Neuron (in vitro differentiated cells): ENCODE data around the gene PWP1.
"Not testable (repeated sequence)": the region's sequence is repeated elsewhere in the genome, so short reads cannot be mapped to it uniquely, and the experiment has no call there.

ENCODE experiments used
- H2AFZ ChIP-seq: one replicate; pipeline ENCODE4 v1.6.1; 2013; ENCODE audit warnings: low read depth, mild to moderate bottlenecking, inconsistent platforms, low read length, moderate library complexity
- H3K27me3 ChIP-seq: one replicate; pipeline ENCODE4 v1.6.1; 2013; ENCODE audit warnings: low read length; ENCODE audit not compliant: insufficient read depth
- H3K36me3 ChIP-seq: one replicate; pipeline ENCODE4 v1.6.1; 2013; ENCODE audit warnings: low read length; ENCODE audit not compliant: insufficient read depth
- H3K4me1 ChIP-seq: one replicate; pipeline ENCODE4 v1.6.1; 2013; ENCODE audit warnings: low read length; ENCODE audit not compliant: insufficient read depth
- H3K4me3 ChIP-seq: 2 replicates; pipeline ENCODE4 v1.5.1; 2013; ENCODE audit warnings: mild to moderate bottlenecking, low read length, moderate library complexity
- H3K9me3 ChIP-seq: one replicate; pipeline ENCODE4 v1.6.1; 2013; ENCODE audit warnings: low read length

Gene PWP1

GRCh38 chr12:107679336-107679735, 6.3 kb upstream of the PWP1 start:
- Histone ChIP-seq H2AFZ (no peak overlapping the region), H3K36me3 (no peaks in the 10 kb centered on the region), H3K27me3 (peaks cover 17% of the 10 kb centered on the region), H3K9me3 (no peaks in the 10 kb centered on the region), H3K4me1 (no peaks in the 10 kb centered on the region), H3K4me3 (no peak overlapping the region)

GRCh38 chr12:107681455-107681835, 4.2 kb upstream of the PWP1 start:
- Histone ChIP-seq H2AFZ (no peak overlapping the region), H3K4me3 (no peak overlapping the region), H3K27me3 (peaks cover 17% of the 10 kb centered on the region), H3K4me1 (peaks cover 10% of the 10 kb centered on the region), H3K9me3 (no peaks in the 10 kb centered on the region), H3K36me3 (no peaks in the 10 kb centered on the region)

DNA sequence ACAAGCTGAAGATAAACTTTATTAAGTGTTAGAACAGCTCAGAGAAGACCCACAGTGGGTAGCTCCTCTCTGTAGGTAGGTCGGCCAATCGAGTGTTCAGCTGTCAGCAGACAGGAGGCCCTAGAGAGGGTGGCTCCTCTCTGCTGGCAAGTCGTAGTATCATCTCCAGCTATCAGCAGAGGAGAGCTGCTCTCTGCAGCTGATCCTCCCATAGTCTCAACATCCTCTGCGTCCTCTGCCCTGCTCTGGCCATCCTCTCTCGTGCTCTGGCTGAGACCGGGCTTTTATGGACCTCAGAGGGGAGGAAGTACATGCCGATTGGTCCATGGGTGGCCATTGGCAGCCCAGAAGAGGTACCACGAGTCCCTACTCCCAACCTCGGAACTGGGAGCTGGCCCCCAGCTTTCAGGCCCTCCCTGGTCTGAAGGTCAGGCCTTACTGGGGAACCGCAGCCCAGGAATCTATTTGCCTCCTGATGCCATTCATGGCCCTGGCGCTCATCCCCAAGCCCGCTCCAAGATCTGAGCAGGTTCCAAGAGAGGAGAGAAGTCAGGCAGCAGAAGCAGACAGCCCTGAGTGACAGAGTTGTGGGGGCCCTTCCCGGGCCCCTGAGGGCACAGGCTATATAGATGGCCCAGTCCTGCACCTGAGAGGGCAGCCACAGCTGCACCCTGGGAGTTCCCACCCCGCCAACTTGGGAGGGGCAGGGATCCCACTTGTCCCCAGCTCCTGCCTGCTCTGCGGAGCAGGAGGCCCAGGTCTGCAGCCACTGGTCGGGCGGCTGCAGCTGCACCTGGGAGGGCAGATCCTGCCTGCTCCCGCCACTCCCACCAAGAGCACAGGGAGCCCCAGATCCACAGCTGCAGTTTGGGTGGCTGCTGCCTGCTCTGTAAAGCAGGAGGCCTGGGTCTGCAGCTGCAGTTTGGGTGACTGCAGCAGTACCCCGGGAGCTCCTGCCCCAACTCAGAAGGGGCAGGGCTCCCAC, 3.5 kb upstream of the PWP1 start:
- Histone ChIP-seq H3K27me3 (peaks cover 17% of the 10 kb centered on the region), H3K36me3 (no peaks in the 10 kb centered on the region), H2AFZ (no peak overlapping the region), H3K4me1 (peaks cover 11% of the 10 kb centered on the region), H3K9me3 (no peaks in the 10 kb centered on the region), H3K4me3 (no peak overlapping the region)

- Histone ChIP-seq H3K36me3 (peaks cover 11% of the 10 kb centered on the region), H3K27me3 (peaks cover 4% of the 10 kb centered on the region), H2AFZ (peak overlapping the region; percentile 73), H3K4me3 (peak overlapping the region; percentile 83), H3K4me1 (peaks cover 11% of the 10 kb centered on the region), H3K9me3 (no peaks in the 10 kb centered on the region)
Observed at GRCh38 chr12:107684029-107684795, 1.4 kb upstream of the PWP1 start.

- peaks cover 11% of the 10 kb centered on the region for H3K4me1 ChIP-seq
- H3K4me3 ChIP-seq, result peak overlapping the region; percentile 83
- H2AFZ ChIP-seq, result peak overlapping the region; percentile 73
- peaks cover 16% of the 10 kb centered on the region for H3K36me3 ChIP-seq
- peaks cover 2% of the 10 kb centered on the region for H3K27me3 ChIP-seq
- no peaks in the 10 kb centered on the region for H3K9me3 ChIP-seq
Observed at GRCh38 chr12:107684990-107685359, 624 bp upstream of the PWP1 start.

DNA sequence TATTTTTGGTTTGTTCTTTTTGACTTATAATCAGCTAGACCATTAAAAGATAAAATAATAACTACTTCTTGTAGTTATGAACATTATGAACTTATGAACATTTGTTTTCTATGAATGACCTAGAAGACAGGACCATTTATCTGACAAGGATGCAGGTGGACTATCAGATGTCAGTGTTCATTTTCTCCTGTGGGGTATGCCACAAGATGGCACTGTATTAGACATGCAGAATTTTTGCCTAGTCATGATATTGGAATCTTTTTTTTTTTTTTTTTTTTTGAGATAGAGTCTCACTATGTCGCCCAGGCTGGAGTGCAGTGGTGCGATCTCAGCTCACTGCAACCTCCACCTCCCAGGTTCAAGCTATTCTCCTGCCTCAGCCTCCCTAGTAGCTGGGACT, 10.2 kb downstream of the PWP1 start:
- H3K4me1 ChIP-seq, H3K9me3 ChIP-seq, H3K4me3 ChIP-seq, H3K27me3 ChIP-seq, H2AFZ ChIP-seq: not testable (repeated sequence)
- H3K36me3 ChIP-seq, result peaks cover 82% of the 10 kb centered on the region

- Histone ChIP-seq H3K27me3 (no peaks in the 10 kb centered on the region), H3K36me3 (peaks cover 82% of the 10 kb centered on the region), H3K4me3 (no peak overlapping the region), H3K9me3 (peaks cover 11% of the 10 kb centered on the region), H3K4me1 (no peaks in the 10 kb centered on the region), H2AFZ (no peak overlapping the region)
Observed at GRCh38 chr12:107702106-107702505, 16.5 kb downstream of the PWP1 start.

DNA sequence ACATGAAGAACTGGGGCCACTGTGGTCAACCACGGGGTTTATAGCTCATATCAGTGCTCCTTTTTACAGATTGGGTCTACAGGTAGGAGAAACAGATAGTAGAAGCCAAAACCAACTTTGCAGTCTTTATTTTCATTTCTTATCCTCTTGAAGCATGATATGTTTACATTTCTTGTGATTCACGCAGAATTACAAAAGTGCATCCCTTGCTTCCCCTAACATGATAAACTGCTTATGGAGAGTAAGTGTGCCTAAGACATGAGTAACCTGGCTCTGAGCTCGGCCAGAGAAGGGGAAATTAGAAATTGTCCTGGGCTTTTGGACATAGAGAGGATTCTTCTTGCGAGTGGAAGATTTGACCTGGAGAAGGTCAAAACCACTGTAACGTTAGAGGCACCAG, 18.4 kb downstream of the PWP1 start:
- no peak overlapping the region for H2AFZ ChIP-seq
- peaks cover 11% of the 10 kb centered on the region for H3K9me3 ChIP-seq
- H3K4me1 ChIP-seq, result no peaks in the 10 kb centered on the region
- peaks cover 78% of the 10 kb centered on the region for H3K36me3 ChIP-seq
- no peaks in the 10 kb centered on the region for H3K27me3 ChIP-seq
- H3K4me3 ChIP-seq, result no peak overlapping the region

DNA sequence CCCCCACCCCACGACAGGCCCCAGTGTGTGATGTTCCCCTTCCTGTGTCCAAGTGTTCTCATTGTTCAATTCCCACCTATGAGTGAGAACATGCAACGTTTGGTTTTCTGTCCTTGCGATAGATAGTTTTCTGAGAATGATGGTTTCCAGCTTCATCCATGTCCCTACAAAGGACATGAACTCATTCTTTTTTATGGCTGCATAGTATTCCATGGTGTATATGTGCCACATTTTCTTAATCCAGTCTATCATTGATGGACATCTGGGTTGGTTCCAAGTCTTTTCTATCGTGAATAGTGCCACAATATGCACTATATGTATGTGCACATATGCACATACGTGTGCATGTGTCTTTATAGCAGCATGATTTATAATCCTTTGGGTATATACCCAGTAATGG, 19.9 kb downstream of the PWP1 start:
- H2AFZ ChIP-seq, H3K4me1 ChIP-seq, H3K27me3 ChIP-seq, H3K4me3 ChIP-seq: not testable (repeated sequence)
- peaks cover 78% of the 10 kb centered on the region for H3K36me3 ChIP-seq
- peaks cover 11% of the 10 kb centered on the region for H3K9me3 ChIP-seq

- no peaks in the 10 kb centered on the region for H3K27me3 ChIP-seq
- no peaks in the 10 kb centered on the region for H3K9me3 ChIP-seq
- no peaks in the 10 kb centered on the region for H3K4me1 ChIP-seq
- H2AFZ ChIP-seq, result no peak overlapping the region
- H3K4me3 ChIP-seq, result no peak overlapping the region
- H3K36me3 ChIP-seq, result peaks cover 46% of the 10 kb centered on the region
Observed at GRCh38 chr12:107715780-107716179, 30.2 kb downstream of the PWP1 start.

DNA sequence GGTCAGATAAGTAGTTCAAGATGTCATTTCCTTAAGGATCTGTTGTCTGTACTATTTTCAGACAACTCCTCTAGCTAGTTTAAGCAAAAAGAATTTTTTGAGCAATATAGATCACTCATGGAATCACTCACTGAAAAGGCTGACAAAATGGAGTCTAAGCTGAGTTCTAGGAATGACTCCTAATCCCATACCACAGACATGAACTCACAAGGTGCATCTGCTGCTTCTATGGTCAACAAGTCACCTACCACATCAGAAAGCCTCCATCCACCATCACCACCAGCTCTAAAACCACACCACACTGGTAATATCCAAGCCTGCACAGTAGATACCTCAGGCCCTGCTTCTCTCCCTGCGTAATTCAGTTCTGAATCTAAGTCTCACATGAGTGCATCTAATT, 33.0 kb downstream of the PWP1 start:
- H2AFZ ChIP-seq, result no peak overlapping the region
- H3K36me3 ChIP-seq, result peaks cover 21% of the 10 kb centered on the region
- H3K4me1 ChIP-seq, result no peaks in the 10 kb centered on the region
- H3K9me3 ChIP-seq, result no peaks in the 10 kb centered on the region
- H3K27me3 ChIP-seq, result no peaks in the 10 kb centered on the region
- H3K4me3 ChIP-seq, result no peak overlapping the region

- H3K9me3 ChIP-seq, H3K36me3 ChIP-seq, H2AFZ ChIP-seq, H3K4me1 ChIP-seq, H3K4me3 ChIP-seq, H3K27me3 ChIP-seq: not testable (repeated sequence)
Observed at GRCh38 chr12:107727327-107727726, 41.7 kb downstream of the PWP1 start.

GRCh38 chr12:107727742-107728141, 42.1 kb downstream of the PWP1 start:
- H2AFZ ChIP-seq, H3K9me3 ChIP-seq, H3K4me1 ChIP-seq, H3K4me3 ChIP-seq, H3K36me3 ChIP-seq, H3K27me3 ChIP-seq: not testable (repeated sequence)
